Aorta (tissue), 5 donors: ENCODE measurements around the gene TXNRD3. TPM values are rescaled to one million over a fixed set of nuclear protein-coding genes. Genes with fewer than 3 reads are reported as not detected.

Source experiments
- ATAC-seq: fragments of 200-7000 bp; cut with Tn5 transposase; one replicate; pipeline ENCODE4 v1.9.1; 2022; ENCODE audit warnings: moderate library complexity; ENCODE audit not compliant: low FRiP score
- DNase-seq, 2 donors: peaks; one replicate each; pipeline ENCODE4 v3.0.0-alpha.2; 2020
- H3K27ac ChIP-seq, 2 donors: one replicate each; pipeline ENCODE4 v1.5.1; 2013; ENCODE audit warnings: low read length in 2 of 2, mild to moderate bottlenecking in 2 of 2, moderate library complexity in 2 of 2, control low read depth in 1 of 2, inconsistent platforms in 1 of 2, low read depth in 1 of 2
- H3K27me3 ChIP-seq, 2 donors: one replicate each; pipeline ENCODE4 v1.6.1; 2013; ENCODE audit warnings: control low read depth in 1 of 2, low read length in 1 of 2, mild to moderate bottlenecking in 1 of 2, moderate library complexity in 1 of 2; ENCODE audit not compliant: insufficient read depth in 2 of 2, control insufficient read depth in 1 of 2
- H3K36me3 ChIP-seq, 2 donors: one replicate each; pipeline ENCODE4 v1.6.1; 2013; ENCODE audit warnings: control low read depth in 1 of 2, low read length in 1 of 2, mild to moderate bottlenecking in 1 of 2; ENCODE audit not compliant: insufficient read depth in 2 of 2, control insufficient read depth in 1 of 2
- H3K4me1 ChIP-seq, 2 donors: one replicate each; pipeline ENCODE4 v1.6.1; 2013; ENCODE audit warnings: low read length in 2 of 2, control low read depth in 1 of 2, mild to moderate bottlenecking in 1 of 2, moderate library complexity in 1 of 2; ENCODE audit not compliant: insufficient read depth in 2 of 2, control insufficient read depth in 1 of 2
- H3K4me3 ChIP-seq, 2 donors: one replicate each; pipeline ENCODE4 v1.5.1; 2013; ENCODE audit warnings: low read length in 2 of 2, control low read depth in 1 of 2, mild to moderate bottlenecking in 1 of 2
- H3K9me3 ChIP-seq: one replicate; pipeline ENCODE4 v1.6.1; 2013; ENCODE audit warnings: mild to moderate bottlenecking, low read length; ENCODE audit not compliant: control insufficient read depth
- WGBS, 2 donors: extraction: QIAGEN DNeasy Blood & Tissue Kit; methylation state at CpG; one replicate each; pipeline ENCODE4 v1.1.7; 2013; 5-methylcytosine and 5-hydroxymethylcytosine counted together
- intact Hi-C, 2 donors: fragments of 100-400 bp; cut with DNase I; formaldehyde crosslinking; loops; one replicate each; pipeline versions ENCODE4 v1.14.2 to v1.15.0; 2022
- polyA plus RNA-seq, 2 donors: library from polyadenylated mRNA; stranded (reverse); fragments of 200-250 nt; gene quantifications; one replicate each; pipeline ENCODE4 v1.2.3, GENCODE V29; 2013
- total RNA-seq, 2 donors: library from RNA; stranded (reverse); fragmentation: NEBNext Ultra II Directional; extraction: Animal tissue kit (Norgen Biotek cat#: 25700); gene quantifications; one replicate each; pipeline ENCODE4 v1.2.1, GENCODE V29; 2021
- donor health status: healthy with polysubstance abuse.
- donor health status: Bipolar disorder and iron deficiency.
- donor health status: DM: no; HTN: no; CAD: no.
- donor health status: DM: no; HTN: no; CAD: no.
- donor health status: DM: yes; HTN: yes; CAD: no.

Gene TXNRD3
- total and polyA plus RNA-seq, 4 donors: 3.6 to 13.7 (median 5.7) TPM

DNA sequence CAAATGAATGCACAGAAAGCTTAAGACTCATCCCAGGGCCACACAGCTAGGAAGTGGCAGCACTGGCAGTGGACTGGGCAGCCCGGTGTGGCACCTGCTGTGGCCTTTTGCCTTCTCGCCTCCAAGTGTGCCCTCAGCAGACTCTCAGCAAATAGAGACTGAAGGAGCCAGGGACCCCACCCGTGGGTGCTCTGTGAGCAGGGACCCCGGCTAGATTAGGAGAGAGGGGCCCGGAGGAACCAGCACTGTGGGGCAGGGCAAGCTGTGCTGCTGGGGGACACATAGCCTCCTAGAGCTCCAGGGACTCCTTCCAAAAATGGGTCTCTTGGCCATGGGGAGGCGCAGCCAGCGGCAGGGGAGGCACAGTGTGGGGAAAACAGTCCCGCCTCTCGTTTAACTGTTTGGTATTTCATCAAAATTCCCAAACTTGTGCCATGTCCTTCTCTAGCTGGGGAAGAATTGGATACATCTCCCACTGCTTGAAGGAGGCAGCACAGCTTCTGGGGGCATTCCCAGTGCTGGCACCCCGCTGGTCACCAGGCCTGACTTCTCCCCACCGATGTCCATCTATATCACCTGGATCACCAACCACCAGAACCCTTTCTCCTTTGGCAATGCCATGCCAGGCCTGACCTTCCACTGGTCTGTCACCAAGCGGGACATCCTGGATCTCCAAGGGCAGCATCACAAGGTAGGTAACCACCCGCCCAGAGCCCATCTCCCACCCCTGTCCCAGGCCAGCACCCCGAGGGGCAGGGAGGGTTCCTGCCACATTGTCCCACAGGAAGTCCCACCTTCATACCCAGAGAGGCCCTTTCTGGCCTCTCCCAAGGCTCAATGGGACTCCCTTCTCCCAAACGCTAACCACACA is 12.0 kb upstream of the TXNRD3 start:
- DNase-seq: no peak
- intact Hi-C loops: no loop called here
- Histone ChIP-seq H3K36me3 (no peaks in the 10 kb centered on the region), H3K27ac (no peak overlapping the region), H3K27me3 (no peaks in the 10 kb centered on the region), H3K4me3 (no peak overlapping the region), H3K4me1 (no peaks in the 10 kb centered on the region), H3K9me3 (no peaks in the 10 kb centered on the region)
- WGBS, 2 donors: 92 to 93% methylated on average over 15 of the region's 15 CpGs
- ATAC-seq: no peak

GRCh38 chr3:126665959-126666657 is 11.2 kb upstream of the TXNRD3 start:
- ATAC-seq: no peak

DNA sequence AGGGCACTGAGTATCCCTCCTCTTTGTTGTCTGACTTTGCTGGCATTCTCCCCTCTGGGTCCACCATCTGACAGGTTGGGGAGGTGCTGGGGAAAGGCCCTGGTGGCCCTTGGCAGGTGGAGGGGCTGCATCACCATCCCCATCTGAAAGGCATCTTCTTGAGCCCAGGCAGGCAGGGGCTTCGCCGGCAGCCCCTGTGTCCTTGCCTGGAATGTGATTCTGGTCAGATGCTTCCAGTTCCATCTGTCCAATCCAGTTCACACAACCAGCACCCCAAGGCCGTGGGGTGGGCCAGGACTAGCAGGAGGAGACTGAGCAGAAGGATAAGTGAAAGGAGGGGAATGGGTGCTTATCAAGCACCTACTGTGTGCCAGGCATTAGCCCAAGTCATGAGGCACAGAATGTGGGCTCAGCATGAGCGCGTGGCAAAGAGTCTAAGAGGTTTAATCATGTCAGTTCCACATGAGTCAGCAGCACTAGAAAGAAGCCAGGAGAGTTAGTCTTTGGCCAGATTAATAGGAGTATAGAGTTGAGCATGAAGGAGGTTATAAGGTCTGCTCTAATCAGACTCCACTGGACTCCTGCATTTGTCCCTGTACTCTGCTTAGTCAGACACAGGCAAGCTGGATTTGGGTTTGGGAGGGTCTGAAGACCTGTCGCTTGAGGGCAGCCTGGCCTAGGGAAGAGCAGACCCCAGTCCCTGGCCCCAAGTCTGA is 10.5 kb upstream of the TXNRD3 start:
- DNase-seq (no peak), ATAC-seq (no peak)
- no peaks in the 10 kb centered on the region for H3K27me3 ChIP-seq
- no peaks in the 10 kb centered on the region for H3K4me1 ChIP-seq
- H3K36me3 ChIP-seq: no peaks in the 10 kb centered on the region
- no peak overlapping the region for H3K4me3 ChIP-seq
- intact Hi-C loops: no loop called here
- no peak overlapping the region for H3K27ac ChIP-seq
- no peaks in the 10 kb centered on the region for H3K9me3 ChIP-seq
- 85 to 86% methylated on average over 6 of the region's 6 CpGs for WGBS, 2 donors

More at GRCh38 chr3:126665959-126666657, 11.2 kb upstream of the TXNRD3 start:
- 89 to 92% methylated on average over 15 of the region's 15 CpGs for WGBS, 2 donors
- Histone ChIP-seq H3K4me1 (no peaks in the 10 kb centered on the region), H3K36me3 (no peaks in the 10 kb centered on the region), H3K9me3 (no peaks in the 10 kb centered on the region), H3K27me3 (no peaks in the 10 kb centered on the region), H3K27ac (no peak overlapping the region), H3K4me3 (no peak overlapping the region)
- intact Hi-C loops: no loop called here
- DNase-seq: no peak

GRCh38 chr3:126664591-126665214 is 9.8 kb upstream of the TXNRD3 start:
- Histone ChIP-seq H3K4me3 (no peak overlapping the region), H3K27me3 (no peaks in the 10 kb centered on the region), H3K9me3 (no peaks in the 10 kb centered on the region), H3K27ac (no peak overlapping the region), H3K36me3 (no peaks in the 10 kb centered on the region), H3K4me1 (no peaks in the 10 kb centered on the region)
- ATAC-seq (no peak), DNase-seq (no peak)
- 63 to 64% methylated on average over 5 of the region's 5 CpGs for WGBS, 2 donors
- intact Hi-C loops: no loop called here

- no peaks in the 10 kb centered on the region for H3K4me1 ChIP-seq
- no peak overlapping the region for H3K4me3 ChIP-seq
- DNase-seq (peak in 1 of 2 donors; percentile 68), ATAC-seq (no peak)
- H3K27ac ChIP-seq: no peak overlapping the region
- intact Hi-C loops: no loop called here
- no peaks in the 10 kb centered on the region for H3K27me3 ChIP-seq
- no peaks in the 10 kb centered on the region for H3K9me3 ChIP-seq
- WGBS, 2 donors: 94 to 96% methylated on average over 8 of the region's 8 CpGs
- H3K36me3 ChIP-seq: no peaks in the 10 kb centered on the region
Observed at GRCh38 chr3:126663750-126664149, 8.8 kb upstream of the TXNRD3 start.

DNA sequence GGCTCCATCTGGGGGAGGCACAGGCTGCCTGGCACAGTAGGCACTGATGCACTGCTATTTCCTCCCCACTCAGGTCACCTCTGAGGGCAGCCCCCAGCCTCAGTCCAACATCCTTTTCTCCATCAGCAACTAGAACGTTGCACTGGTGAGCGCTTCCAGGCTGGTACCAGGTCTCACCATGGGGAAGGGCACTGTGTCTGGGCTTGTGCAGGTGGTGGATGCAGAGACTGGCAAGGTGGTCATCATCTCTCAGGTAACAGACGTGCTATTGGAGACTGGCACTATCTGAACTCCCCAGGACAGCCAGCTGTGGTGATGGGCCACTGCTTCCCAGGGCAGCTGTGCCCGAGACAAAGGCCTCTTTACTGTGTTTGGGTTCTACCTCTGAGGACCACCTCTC is 8.3 kb upstream of the TXNRD3 start:
- Histone ChIP-seq H3K9me3 (no peaks in the 10 kb centered on the region), H3K36me3 (no peaks in the 10 kb centered on the region), H3K27me3 (no peaks in the 10 kb centered on the region), H3K4me1 (no peaks in the 10 kb centered on the region), H3K4me3 (no peak overlapping the region), H3K27ac (no peak overlapping the region)
- 88 to 93% methylated on average over 4 of the region's 4 CpGs for WGBS, 2 donors
- ATAC-seq (no peak), DNase-seq (no peak)
- intact Hi-C loops: no loop called here

DNA sequence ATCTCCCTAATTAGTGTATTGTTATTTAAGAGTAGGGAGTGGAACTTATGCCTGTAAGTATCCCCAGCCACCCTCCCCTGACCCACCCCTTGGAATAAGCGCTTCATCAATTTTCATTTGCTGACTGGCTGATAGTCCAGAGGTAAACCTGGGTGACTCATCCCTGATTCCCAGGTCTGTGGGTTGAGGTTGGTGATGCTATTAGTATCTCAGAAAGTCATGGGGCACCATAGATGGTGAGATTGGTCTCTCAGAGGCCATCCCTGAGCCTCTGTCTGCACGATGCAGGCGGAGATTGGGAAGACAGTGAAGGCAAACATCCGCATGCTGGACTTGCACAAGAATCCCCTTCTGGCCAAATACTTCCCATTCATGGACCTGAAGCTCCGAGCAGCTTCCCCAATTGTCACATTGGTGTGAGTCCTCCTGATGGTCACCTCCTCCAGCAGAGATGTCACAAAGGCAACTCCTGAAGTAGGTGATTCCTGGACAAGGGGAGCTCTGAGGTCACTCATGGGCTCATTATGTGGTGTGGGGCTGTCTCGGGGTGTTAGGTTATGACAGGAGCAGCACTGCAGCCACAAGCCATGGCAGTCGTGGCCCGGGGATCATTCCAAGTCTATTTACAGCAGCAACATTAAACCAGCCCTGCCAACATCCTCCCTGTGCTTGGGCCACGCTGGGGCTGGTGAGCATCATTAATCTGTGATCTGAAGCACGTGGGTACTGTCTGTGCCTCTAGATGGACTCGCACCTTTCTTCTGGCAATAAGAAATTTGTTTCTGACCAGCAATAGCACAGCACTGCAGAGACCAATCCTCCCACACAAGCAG is 6.8 kb upstream of the TXNRD3 start:
- 65% methylated on average over 11 of the region's 11 CpGs for WGBS, 2 donors
- no peak for DNase-seq

More for the DNA sequence above, 6.8 kb upstream of the TXNRD3 start:
- Histone ChIP-seq H3K27ac (no peak overlapping the region), H3K36me3 (no peaks in the 10 kb centered on the region), H3K27me3 (no peaks in the 10 kb centered on the region), H3K4me1 (no peaks in the 10 kb centered on the region), H3K9me3 (no peaks in the 10 kb centered on the region), H3K4me3 (no peak overlapping the region)
- no peak for ATAC-seq
- intact Hi-C loops: no loop called here
